ENCODE measurements around the gene QDPR.

GRCh38 chr4:17546678-17547077, 34.8 kb upstream of the QDPR start:
- no peak for TF ChIP-seq POLR2A (IDR thresholded peaks at IDR 0.05)
- TF ChIP-seq CTCF (IDR thresholded peaks at IDR 0.05): no peak
